ENCODE data around the gene MTFR1L. TPM values are rescaled to one million over a fixed set of nuclear protein-coding genes. Genes with fewer than 3 reads are reported as not detected.
"Not testable (repeated sequence)": the region's sequence is repeated elsewhere in the genome, so short reads cannot be mapped to it uniquely, and the experiment has no call there.

MTFR1L gene
- total RNA-seq, 1 donor from 2014 or later, result 52.7 TPM

DNA sequence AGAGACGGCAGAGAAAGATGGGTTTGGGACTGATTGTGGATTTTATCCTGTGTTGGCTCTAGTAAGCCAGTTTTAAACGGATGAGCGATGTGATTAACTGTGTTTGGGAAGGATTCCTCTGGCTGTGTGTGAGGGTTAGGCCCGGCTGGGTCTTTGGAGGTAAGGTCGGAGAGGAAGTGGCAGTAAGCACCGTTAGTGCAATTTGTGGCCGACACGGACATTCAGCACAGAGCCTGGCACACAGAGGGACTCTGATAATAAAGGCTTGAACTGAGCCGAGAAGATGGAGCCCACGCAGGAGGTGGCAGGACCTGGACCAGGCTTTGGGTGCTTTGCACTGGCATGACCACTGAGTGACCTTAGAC is 1.3 kb downstream of the MTFR1L start:
- ATAC-seq (no peak), DNase-seq (ENCODE audit: low spot score) (peak; percentile 44)

DNA sequence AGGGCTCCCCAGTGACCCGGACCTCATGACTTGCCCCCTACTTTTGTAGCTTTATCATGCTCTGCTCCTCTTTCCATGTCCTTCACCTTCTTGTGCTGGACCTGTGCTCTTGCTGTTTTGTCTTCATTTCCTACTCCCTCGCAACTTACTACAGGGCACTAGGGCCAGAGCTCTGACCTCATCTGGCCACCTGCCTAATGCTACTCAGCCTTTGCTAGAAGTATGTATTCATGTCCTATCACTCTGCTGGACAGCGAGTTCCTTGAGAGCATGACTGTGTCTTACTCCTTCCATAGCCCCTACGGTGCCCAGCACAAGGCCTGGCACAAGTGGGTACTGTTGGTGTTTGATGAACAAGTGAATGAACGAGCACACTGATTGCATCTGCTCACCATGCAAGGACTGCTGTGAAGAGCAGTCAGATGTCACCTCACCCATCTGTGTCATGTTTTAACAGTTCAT is 1.9 kb downstream of the MTFR1L start:
- DNase-seq (ENCODE audit: low spot score) (peak; percentile 51), ATAC-seq (no peak)

DNA sequence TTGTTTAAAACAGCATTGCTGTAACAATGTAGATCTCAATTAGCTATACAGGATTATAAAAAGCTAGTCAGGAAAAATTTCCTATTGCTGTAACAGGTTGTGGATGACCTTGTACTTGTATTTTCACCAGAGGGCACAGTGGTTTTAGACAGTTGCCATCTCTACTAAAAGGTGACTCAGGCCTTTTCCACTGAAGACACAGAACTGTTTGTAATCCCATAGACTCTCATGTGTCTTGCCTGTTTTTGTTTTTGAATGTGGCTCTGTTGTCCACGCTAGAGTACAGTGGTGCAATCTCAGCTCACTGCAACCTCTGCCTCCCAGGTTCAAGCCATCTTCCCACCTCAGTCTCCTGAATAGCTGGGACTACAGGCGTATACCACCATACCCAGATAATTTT is 5.9 kb downstream of the MTFR1L start:
- no peak for ATAC-seq

DNA sequence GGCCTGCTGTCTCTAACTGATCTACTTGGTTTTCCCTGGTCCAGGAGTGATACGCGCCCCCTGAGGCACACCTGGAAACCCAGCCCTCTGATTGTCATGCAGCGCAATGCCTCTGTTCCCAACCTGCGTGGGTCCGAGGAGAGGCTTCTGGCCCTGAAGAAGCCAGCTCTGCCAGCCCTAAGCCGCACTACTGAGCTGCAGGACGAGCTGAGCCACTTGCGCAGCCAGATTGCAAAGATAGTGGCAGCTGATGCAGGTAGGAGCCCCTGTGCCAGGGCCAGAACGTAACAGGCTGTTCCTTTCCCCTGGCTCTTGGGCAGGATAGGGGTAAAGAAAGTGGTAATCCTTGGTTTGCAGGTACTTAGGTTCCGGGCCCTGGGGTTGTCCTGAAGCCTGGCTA is 6.8 kb downstream of the MTFR1L start:
- no peak for ATAC-seq
- no peak for DNase-seq (ENCODE audit: low spot score)

More for the DNA sequence above, 5.9 kb downstream of the MTFR1L start:
- no peak for DNase-seq (ENCODE audit: low spot score)

DNA sequence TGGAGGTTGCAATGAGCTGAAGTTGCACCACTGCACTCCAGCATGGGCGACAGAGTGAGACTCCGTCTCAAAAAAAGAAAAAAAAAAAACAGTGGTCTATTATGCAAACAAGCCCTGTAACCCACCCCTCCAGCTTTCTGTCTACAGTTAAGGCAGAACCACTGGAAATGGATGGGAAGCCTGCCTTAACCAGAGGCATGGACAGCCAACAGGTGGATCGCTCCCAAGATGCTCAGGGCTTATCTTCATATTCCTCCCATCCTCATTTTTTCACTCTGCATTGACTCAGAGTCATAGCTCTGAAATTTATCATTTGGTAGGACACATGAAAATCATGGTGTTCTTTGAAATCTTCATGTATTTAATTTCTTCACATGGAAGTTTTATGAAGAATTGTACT is 8.7 kb downstream of the MTFR1L start:
- ATAC-seq (no peak), DNase-seq (ENCODE audit: low spot score) (no peak)

DNA sequence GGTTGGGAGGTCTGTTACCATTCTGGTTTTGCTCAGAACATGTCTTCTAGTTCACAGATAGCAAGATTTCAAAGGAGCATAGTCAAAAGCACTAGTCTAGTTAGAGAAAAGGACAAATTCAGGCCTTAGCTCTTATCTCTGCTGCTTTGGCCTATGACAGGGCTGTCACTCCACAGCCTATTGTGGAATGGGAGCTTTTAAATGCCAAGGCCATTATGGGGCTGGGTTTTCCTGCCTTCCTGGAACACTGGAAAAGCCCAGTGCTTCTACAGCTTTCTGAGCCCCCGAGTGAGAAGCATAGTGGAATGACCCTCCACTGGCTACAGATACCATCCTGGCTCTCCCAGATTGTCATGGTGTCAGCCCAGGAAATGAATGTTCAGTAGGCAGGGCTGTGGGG is 9.3 kb downstream of the MTFR1L start:
- no peak for DNase-seq (ENCODE audit: low spot score)
- ATAC-seq, result peak; percentile 20

DNA sequence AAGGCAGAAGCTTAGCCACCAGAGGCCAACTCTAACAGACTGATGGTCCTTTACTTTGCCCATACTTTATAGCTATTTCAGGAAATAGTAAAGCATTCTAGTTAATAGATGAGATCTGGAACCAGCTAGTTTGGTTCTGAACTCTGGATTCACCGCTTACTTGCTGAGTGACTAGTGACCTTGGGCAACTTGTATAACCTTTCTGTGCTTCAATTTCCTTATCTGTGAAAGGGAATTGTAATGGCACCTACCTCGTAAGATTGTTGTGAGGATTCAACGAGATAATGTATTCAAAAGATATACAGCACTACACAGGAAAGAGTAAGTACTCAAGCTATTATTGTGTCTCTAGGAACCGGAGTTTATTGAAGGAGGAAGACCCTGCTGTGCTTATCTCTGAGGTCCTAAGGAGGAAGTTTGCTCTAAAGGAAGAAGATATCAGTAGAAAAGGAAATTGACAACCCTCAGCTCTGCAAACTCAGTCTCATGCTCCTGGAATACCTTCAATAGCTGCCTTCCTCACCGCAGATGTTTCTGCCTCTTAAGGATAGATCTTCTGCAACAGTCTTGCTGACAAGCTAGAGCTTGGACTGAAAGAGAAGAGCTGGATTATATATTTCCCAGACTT is 11.9 kb downstream of the MTFR1L start:
- ATAC-seq, result peak; percentile 38

DNA sequence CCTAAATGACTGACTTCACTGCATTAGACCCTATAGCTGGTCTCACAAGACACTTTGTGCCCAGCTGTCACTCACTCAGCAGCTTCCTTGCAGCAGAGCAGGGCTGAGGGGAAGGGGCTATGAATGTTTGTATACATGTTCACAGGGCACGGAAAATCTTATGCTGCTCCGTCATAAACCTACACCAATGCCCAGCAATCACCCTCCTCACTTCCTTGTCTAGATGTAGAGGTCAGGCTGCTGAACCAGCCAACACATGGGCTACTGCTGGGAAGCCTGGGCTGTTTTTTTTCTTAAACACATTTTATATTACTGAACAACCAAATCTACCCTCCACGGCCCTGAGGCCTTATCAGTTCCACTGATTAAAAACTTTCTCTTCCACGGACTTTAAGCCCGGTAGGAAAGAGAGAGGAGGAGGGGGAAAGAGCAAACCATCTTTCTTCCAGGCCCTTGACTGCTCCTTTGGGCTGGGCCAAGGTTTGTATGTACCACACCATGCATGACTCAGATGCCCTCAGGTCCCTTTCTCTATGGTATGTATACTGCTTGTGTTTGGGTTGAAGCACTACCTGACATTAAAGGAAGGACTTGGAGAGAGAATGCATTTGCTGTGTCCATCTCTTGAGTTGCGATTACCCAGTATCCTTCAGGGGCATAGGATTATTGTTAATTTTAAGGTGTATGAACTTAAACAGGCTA is 12.7 kb downstream of the MTFR1L start:
- DNase-seq (ENCODE audit: low spot score), result no peak
- ATAC-seq, result no peak

More for the DNA sequence above, 11.9 kb downstream of the MTFR1L start:
- DNase-seq (ENCODE audit: low spot score), result no peak

DNA sequence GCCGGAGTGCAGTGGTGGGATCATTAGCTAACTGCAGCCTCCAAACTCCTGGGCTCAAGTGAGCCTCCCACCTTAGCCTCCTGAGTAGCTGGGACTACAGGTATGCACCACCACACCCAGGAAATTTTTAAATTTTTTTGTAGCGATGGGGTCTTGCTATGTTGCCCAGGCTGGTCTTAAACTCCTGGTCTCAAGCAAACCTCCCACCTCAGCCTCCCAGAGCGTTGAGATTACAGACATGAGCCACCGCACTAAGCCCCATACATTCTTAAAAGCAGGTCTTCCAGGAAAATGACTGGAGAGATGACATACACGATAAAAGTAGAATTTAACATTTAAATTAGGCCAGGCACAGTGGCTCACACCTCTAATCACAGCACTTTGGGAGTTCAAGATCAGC is 13.4 kb downstream of the MTFR1L start:
- DNase-seq (ENCODE audit: low spot score) (no peak), ATAC-seq (no peak)

DNA sequence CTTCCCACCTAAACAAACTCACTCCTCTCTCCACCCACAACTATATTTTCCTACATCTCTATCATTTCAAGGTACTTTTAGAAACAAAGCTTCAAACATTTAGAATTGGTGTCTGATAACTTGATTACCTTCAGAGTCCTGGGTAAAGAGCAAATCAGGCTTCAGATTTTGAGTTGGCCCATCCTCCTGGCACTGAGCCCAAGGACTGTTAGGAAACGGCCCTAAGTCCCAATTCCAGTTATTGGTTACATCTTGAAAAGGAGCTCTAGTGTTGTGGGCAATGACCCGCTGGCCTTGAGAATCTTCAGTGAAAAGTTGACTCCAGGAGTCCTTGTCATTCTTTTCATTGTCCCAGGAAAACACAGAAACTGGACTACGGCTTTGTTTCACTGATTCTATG is 15.1 kb downstream of the MTFR1L start:
- DNase-seq (ENCODE audit: low spot score) (no peak), ATAC-seq (peak; percentile 31)

DNA sequence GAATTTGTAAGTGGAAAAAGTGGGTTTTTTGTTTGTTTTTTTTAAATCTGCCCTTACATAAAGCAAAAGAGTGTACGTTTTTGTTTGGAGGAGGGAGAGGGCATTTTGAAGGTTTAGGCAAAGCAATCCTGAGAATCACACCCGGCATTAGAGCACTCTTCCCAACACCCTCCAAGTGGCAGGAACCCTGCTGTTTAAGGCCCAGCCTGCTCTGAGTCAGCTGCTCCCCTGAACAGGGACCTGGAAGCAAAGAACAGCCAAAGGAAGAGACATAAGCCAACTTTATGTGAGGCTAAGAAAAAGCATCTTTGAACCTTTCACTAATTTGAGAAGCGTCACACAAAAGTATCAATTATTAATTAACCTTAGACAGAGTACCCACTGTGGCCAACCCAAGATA is 16.9 kb downstream of the MTFR1L start:
- DNase-seq (ENCODE audit: low spot score), result no peak
- ATAC-seq, result no peak

DNA sequence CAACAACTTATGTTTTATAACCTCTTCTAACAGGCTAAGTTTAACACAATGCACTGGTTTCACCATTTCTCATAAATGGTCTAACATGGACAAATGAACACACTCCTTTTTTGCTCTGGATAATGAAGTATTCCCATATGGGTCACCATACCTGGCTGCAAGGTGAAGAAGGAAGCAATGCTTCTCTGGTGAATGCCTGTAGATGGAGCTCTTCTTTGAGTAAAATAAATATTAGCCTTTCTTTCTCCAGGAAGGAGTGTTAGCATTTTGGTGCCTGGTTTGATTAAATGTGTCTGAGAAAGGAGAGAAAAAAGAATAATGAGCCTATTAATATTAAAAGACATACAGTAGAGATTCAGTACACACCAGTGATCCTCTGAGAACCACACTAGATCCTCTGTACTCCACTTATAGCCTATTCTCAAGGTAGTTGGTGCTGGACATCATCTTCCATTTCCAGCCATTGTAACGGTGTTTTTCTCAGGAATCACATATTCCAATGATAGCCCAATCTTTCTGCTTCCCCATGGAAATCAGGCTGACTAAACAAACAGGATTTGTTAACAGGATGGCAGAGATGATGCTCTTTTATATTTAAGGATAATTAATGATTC is 17.6 kb downstream of the MTFR1L start:
- DNase-seq (ENCODE audit: low spot score) (no peak), ATAC-seq (peak; percentile 89)

DNA sequence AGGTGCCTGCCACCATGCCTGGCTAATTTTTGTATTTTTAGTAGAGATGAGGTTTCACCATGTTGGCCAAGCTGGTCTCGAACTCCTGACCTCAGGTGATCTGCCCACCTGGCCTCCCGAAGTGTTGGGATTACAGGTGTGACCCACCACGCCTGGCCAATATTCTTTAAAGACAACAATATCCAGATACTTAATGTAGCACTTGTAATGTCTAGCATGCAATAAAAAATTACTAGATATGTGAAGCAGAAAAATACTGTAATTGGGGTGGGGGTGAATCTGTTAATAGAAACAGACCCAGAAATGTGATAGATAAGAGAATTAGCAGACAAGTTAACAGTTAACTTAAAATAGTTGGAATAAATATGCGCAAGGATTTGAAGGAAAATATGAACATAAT is 20.1 kb downstream of the MTFR1L start:
- not testable (repeated sequence) for DNase-seq (ENCODE audit: low spot score); ATAC-seq

DNA sequence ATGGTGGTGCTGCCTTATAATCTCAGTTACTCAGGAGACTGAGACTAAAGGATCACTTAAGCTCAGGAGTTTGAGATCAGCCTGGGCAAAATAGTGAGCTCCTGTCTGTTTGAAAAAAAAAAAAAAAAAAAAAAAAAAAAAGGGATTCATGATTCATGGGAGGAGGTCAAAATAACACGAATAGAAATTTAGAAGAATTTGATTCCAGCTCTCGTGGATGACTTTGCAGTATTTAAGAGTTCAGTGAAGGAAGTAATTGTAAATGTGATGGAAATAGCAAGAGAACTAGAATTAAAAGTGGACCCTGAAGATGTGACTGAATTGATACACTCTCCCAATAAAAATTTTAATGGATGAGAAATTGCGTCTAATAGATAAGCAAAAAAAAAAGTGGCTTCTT is 23.7 kb downstream of the MTFR1L start:
- ATAC-seq (no peak), DNase-seq (ENCODE audit: low spot score) (no peak)

DNA sequence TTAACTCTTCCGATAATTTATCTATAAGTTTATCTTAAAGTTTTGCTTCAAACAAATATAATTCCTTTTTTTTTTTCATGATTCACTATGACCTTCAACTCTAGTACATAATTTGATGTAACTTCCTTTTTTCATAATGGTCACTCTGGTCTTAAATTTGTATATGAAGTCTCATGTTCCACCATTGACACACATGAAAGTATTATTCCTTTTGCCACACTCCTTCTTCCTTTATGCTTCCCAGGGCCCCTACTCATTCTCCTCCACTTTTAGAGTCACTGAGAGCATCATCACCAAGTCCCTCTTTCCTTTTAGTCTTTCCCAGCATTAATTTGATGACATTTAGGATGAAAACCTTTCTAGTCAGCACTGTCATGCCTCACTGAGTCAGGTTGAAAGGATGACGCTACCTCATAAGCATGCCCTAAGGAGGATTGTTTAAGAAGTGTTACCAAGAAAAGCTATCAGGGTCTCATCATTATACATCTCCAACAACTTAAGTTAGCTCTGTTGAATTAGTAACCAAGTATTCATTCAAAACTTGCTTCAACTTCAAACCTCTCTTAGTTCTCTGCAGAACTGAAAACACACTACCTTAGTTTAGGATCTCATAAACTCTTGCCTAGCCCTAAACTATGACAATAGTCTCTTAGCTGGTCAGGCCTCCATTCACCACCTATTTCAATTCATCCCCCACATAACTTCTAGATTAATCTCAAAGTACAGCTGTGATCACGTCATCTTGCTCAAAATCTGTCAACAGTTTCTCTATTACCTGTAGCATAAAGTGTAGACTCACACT is 25.0 kb downstream of the MTFR1L start:
- no peak for ATAC-seq
- no peak for DNase-seq (ENCODE audit: low spot score)

DNA sequence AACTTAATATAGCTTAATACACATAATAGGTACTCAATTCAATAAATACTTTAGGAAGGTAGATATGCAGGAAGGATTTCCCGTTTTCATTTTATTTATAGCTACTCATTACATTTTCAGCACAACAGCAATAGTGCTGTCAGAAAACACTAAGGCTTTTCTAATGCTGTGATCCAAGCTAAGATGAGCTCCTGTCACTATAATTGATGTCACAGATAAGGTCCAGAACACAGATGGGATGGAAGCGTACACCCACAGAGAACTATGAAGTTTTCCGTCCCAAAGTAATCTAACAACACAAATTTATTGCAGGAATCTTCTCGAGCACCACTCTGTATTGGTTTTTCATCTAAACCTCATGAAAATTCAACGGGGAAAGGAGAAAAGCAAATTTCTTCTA is 25.9 kb downstream of the MTFR1L start:
- DNase-seq (ENCODE audit: low spot score) (no peak), ATAC-seq (no peak)

DNA sequence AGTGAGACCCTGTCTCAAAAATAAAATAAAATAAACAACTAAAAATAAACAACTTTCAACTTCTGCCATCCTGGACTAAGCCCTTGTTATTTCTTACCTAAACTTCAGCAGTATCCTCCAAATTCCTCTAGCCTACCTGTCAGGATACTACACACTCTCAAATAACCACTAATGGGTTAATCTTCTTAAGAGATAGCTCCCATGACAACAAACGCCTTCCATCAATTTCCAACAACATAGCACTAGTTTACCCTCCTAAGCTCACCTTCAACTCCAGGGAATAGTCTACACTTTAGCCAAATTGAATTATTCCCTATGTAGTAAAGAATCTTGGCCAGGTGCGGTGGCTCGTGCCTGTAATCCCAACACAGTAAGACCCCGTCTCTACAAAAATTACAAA is 28.2 kb downstream of the MTFR1L start:
- no peak for ATAC-seq

DNA sequence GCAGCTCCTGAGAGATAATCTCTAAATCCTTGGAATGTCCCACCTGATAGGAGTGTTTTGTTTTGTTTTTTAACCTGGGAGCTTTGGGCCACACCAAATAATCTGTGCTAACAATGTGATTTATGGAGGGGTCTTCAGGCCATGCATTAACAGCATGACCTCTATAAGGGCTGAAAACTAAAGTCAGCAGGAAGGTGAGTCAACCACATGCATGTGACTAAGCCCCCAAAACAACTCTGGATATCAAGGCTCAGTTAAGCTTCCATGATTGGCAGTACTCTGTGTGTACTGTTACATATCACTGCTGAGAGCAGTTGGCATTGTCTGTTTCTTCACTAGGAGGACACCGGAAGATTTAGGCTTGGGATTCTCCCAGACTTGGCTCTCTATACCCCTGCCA is 28.8 kb downstream of the MTFR1L start:
- DNase-seq (ENCODE audit: low spot score), result no peak
- ATAC-seq, result no peak

More for the DNA sequence above, 28.2 kb downstream of the MTFR1L start:
- no peak for DNase-seq (ENCODE audit: low spot score)

DNA sequence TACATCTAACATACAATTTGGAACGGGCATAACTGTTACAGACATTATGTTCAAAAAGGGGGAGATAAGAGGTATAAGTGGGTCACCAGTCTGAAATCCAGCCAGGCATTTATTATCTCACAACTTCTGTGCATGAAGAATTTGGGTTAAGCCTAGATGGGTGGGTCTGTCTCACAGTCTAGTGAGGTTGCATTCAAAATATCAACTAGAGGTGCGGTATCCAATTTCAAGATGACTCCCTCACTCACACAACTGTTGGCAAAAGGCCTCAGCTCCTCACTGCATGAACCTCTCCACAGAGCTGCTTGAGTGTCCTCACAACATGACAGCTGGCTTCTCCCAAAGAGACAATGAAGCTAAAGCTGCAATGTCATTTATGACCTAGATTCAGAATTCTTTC is 34.8 kb downstream of the MTFR1L start:
- ATAC-seq (no peak), DNase-seq (ENCODE audit: low spot score) (no peak)

DNA sequence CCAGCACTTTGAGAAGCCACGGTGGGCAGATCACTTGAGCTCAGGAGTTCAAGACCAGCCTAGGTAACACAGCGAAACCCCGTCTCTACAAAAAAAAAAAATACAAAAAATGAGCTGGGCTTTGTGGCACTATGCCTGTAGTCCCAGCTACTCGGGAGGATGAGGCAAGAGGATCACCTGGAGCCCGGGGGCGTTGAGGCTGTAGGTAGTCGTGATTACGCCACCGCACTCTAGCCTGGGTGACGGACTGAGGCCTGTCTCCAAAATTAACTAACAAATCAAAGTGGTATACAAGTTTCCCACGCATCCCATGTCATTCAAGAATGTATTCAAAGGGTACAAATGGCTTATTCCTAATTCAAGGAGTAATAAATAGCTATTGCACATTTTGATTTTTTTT is 37.1 kb downstream of the MTFR1L start:
- ATAC-seq, result no peak
- no peak for DNase-seq (ENCODE audit: low spot score)

DNA sequence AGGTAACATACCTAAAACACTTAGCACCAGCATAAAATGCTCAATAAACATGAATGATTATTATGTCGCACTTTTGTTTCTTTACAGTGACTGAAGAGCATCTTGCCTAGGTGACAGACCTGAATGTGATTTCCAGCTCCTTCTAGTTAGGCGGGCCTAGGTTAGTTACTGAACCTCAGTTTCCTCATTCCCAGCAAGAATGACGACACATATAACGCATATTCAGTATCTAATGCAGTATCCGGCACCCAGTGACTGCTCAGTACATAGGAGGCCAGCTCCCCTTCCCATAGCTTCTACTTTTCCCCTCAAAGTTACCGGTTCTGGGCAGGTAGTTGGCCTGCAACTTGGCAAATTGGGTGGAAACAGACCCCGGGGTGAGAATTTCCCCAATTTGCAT is 38.7 kb downstream of the MTFR1L start:
- ATAC-seq, result no peak
- DNase-seq (ENCODE audit: low spot score), result no peak

Measured in left lobe of liver (tissue), 2 donors.